MCF 10A (cell line): Measurements from ENCODE around the gene GAB4. TPM values are rescaled to one million over a fixed set of nuclear protein-coding genes. Genes with fewer than 3 reads are reported as not detected.

Source experiments
- BruUV-seq: library from RNA; stranded (reverse); fragments of 400-500 nt; replicated peaks from 2 replicates; lab custom pipeline; 2021; lab: Mats Ljungman, UMichigan
- CTCF ChIA-PET: fragments of 300-600 bp; sonication (Branson Sonifier 250); formaldehyde crosslinking; extraction: SDS; loops from one replicate; lab custom pipeline; 2021; ENCODE audit warnings: antibody characterized with exemption, inconsistent platforms; lab: Yijun Ruan, JAX
- POLR2A ChIA-PET: fragments of 300-600, 350-650 bp; sonication (Branson Sonifier 250); formaldehyde crosslinking; extraction: SDS; loops from one replicate; lab custom pipeline; 2020; ENCODE audit warnings: antibody characterized with exemption, inconsistent platforms; lab: Yijun Ruan, JAX
- DNase-seq: peaks from one replicate; pipeline ENCODE4 v3.0.0-alpha.2; 2018; ENCODE audit not compliant: unreplicated experiment
- H3K27ac Mint-ChIP-seq: one replicate; pipeline ENCODE4 v1.8.0; 2022; ENCODE audit warnings: mild to moderate bottlenecking, low read depth, mixed read lengths; ENCODE audit not compliant: unreplicated experiment
- H3K27me3 Mint-ChIP-seq: one replicate; pipeline ENCODE4 v1.8.0; 2022; ENCODE audit warnings: mixed read lengths; ENCODE audit not compliant: insufficient read depth, unreplicated experiment
- H3K36me3 Mint-ChIP-seq: one replicate; pipeline ENCODE4 v1.8.0; 2022; ENCODE audit warnings: mild to moderate bottlenecking, moderate library complexity, mixed read lengths; ENCODE audit not compliant: insufficient read depth, unreplicated experiment
- H3K4me1 Mint-ChIP-seq: one replicate; pipeline ENCODE4 v1.8.0; 2022; ENCODE audit warnings: mixed read lengths; ENCODE audit not compliant: insufficient read depth, unreplicated experiment
- H3K4me3 Mint-ChIP-seq: one replicate; pipeline ENCODE4 v1.8.0; 2022; ENCODE audit warnings: mild to moderate bottlenecking, moderate library complexity, mixed read lengths; ENCODE audit not compliant: unreplicated experiment
- H3K9me3 Mint-ChIP-seq: one replicate; pipeline ENCODE4 v1.8.0; 2022; ENCODE audit warnings: mixed read lengths; ENCODE audit not compliant: unreplicated experiment
- intact Hi-C: fragments of 100-400 bp; cut with micrococcal nuclease; formaldehyde crosslinking; loops from 2 replicates; pipeline ENCODE4 v1.14.1; 2022
- total RNA-seq: library from RNA; stranded (reverse); gene quantifications from 2 replicates; pipeline ENCODE4 v1.2.3, GENCODE V29; 2022
- TF ChIP-seq, protein P1 (sequence below): fragments of 200-600 bp; IDR thresholded peaks from one replicate; pipeline ENCODE4 v1.8.0; 2022; ENCODE audit warnings: antibody characterized with exemption, mild to moderate bottlenecking; ENCODE audit not compliant: unreplicated experiment

GAB4 gene
- total RNA-seq, 1 experiment from 2014 or later: not detected

DNA sequence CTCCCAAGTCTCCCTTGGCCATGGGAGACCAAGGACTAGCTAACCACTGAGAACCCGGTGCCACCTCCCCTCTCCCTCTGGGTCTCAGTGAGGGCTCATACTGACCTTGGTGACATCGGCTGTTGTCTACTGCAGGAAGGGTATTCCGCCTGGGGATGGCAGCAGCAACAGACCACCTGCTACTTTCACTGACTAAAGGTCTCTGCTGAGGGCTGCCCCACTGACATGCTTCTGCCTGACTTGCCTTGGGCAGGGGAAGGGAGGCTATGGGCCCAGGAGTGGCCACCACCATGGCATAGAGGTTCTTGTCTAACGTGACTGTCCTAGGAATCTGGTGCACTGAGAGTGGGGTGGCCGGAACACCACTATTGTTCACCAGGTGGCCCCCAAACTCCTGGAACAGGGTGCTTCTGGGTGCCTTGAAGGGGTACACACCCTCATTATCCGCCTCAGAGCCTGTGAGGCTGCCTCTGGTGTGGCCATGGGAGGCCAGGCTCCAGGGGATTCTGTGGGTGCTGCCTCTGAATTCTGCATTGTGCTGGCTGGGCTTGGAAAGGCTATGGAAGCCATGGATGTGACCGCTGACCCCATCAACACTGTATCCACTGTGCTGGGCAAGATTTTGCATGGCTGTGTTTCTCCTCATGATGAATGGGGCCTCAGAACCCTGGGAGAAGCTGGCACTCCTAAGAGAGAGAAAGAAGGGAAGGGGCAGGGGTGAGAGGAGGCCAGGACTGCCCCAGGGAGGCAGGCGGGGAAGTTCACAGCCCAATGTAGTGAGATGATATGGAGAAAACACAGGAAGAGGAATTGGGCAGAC lies 38.3 kb downstream of the GAB4 start:
- no peak for DNase-seq
- H3K4me1 Mint-ChIP-seq: no peaks in the 10 kb centered on the region
- BruUV-seq: no TSS peak
- TF ChIP-seq, protein P1, sequence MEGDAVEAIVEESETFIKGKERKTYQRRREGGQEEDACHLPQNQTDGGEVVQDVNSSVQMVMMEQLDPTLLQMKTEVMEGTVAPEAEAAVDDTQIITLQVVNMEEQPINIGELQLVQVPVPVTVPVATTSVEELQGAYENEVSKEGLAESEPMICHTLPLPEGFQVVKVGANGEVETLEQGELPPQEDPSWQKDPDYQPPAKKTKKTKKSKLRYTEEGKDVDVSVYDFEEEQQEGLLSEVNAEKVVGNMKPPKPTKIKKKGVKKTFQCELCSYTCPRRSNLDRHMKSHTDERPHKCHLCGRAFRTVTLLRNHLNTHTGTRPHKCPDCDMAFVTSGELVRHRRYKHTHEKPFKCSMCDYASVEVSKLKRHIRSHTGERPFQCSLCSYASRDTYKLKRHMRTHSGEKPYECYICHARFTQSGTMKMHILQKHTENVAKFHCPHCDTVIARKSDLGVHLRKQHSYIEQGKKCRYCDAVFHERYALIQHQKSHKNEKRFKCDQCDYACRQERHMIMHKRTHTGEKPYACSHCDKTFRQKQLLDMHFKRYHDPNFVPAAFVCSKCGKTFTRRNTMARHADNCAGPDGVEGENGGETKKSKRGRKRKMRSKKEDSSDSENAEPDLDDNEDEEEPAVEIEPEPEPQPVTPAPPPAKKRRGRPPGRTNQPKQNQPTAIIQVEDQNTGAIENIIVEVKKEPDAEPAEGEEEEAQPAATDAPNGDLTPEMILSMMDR: no peak
- H3K27ac Mint-ChIP-seq: no peak overlapping the region
- CTCF ChIA-PET: interaction anchor here (0.6 kb wide), 1 partner anchor 42 kb away, joined by 3 read pairs; no protein-coding TSS in a partner anchor
- no peaks in the 10 kb centered on the region for H3K36me3 Mint-ChIP-seq
- H3K27me3 Mint-ChIP-seq: peaks cover 14% of the 10 kb centered on the region
- POLR2A ChIA-PET: no interaction called here
- no peaks in the 10 kb centered on the region for H3K9me3 Mint-ChIP-seq
- H3K4me3 Mint-ChIP-seq: no peak overlapping the region
- intact Hi-C loops: no loop called here

DNA sequence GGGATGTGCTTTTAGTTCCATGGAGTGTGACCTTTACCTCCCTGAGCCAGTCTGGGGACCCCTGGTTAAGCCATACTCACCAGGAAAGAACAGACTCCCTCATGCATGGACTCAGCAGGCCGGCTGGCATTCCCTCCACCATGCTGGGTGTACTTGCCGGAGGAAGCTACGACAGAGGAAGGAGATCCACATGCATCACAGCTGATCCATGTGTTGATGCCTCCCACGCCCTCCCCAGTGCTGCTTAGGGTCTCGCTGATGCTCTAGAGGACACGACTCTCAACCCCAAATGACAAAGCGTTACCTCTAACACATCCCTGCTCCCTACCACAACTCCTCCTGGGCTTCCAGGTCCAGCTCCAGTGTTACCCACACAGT lies 39.8 kb downstream of the GAB4 start:
- Mint-ChIP-seq H3K27me3 (peaks cover 5% of the 10 kb centered on the region), H3K36me3 (no peaks in the 10 kb centered on the region), H3K27ac (no peak overlapping the region), H3K4me1 (no peaks in the 10 kb centered on the region), H3K4me3 (no peak overlapping the region), H3K9me3 (no peaks in the 10 kb centered on the region)
- ChIA-PET POLR2A (no interaction called here), CTCF (no interaction called here)
- BruUV-seq: no TSS peak
- intact Hi-C loops: no loop called here
- TF ChIP-seq, protein P1: no peak
- DNase-seq: no peak

DNA sequence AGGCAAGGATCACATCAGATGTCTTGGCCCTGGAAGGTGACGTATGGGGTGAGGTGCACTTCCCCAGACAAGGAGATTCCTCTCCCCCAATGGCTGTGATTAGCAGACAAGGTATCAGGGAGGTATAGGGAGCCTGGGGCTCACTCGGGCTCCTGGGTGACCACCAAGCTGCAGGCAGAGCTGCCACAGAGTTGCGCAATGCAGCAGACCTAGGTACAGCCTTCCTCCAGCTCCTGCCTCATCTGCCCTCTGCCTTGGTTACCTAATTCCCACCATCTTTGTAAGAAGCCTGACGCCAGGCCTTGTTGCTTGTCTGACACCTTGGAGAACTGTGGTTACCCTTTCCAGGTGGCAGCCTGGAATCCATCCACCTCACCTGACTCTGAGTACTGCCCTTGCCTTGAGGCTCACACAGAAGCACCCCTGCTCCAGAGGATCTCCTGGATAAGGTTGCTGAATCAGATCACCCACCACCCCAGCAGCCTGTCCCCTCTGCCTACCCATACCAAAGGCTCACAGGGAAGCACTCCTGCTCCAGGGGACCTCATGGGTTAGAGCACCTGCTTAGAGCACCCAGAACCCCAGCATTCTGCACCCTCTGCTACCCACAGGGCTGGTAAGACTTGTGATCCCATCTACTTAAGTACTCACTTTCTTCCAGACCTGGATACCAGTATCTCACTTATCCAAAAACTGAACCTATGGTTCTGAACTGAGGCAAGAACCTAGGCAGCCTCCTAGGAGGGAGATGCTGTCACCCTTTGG lies 40.4 kb downstream of the GAB4 start:
- DNase-seq: no peak
- Mint-ChIP-seq H3K9me3 (no peaks in the 10 kb centered on the region), H3K36me3 (no peaks in the 10 kb centered on the region), H3K27me3 (no peaks in the 10 kb centered on the region), H3K27ac (no peak overlapping the region), H3K4me1 (no peaks in the 10 kb centered on the region), H3K4me3 (no peak overlapping the region)
- BruUV-seq: no TSS peak
- TF ChIP-seq, protein P1: no peak
- intact Hi-C loops: no loop called here
- POLR2A ChIA-PET: no interaction called here
- CTCF ChIA-PET: interaction anchor here (0.7 kb wide), 1 partner anchor 957 kb away, joined by 4 read pairs; no protein-coding TSS in a partner anchor

DNA sequence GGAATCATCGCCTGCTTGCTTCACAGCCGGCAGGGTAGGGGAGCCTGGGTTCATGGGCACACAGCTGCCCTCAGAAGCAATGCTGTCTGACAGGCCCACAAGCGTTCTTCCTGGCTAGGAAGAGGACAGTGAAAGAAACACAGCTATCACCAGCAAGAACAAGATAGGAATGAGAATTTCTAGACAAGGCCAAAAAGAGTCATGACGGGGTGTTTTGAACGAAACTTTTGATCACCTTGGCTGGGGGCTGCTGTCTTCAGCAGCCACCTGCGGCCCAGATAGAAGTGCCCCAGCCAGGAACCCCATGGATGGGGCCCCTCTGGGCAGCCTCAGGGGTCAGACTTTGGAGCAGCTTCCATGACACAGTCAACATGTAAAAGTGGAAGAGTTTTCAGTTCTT lies 41.8 kb downstream of the GAB4 start:
- Mint-ChIP-seq H3K36me3 (no peaks in the 10 kb centered on the region), H3K27me3 (no peaks in the 10 kb centered on the region)

More for the DNA sequence above, 41.8 kb downstream of the GAB4 start:
- ChIA-PET CTCF (no interaction called here), POLR2A (interaction anchor here (0.7 kb wide), 1 partner anchor 15 kb away, joined by 3 read pairs; no protein-coding TSS in a partner anchor)
- no peak overlapping the region for H3K27ac Mint-ChIP-seq
- TF ChIP-seq, protein P1: no peak
- H3K4me1 Mint-ChIP-seq: no peaks in the 10 kb centered on the region
- H3K9me3 Mint-ChIP-seq: no peaks in the 10 kb centered on the region
- no peak for DNase-seq
- BruUV-seq: no TSS peak
- intact Hi-C loops: no loop called here
- H3K4me3 Mint-ChIP-seq: no peak overlapping the region
